Peyer's patch (tissue), 4 donors: Measurements from ENCODE around the gene MRGPRG.

ENCODE experiments used
- CTCF ChIP-seq, 6 experiments: fragments of 450-650 bp in 4 of 6; fragments of 200-600 bp in 2 of 6; sonication (generic) in 1 of 6; IDR thresholded peaks; one replicate each; pipeline ENCODE4 v1.5.1; 2017 to 2019; ENCODE audit warnings: antibody characterized with exemption in 6 of 6, mild to moderate bottlenecking in 3 of 6, moderate library complexity in 1 of 6
- POLR2A ChIP-seq, 2 donors: fragments of 450-650 bp; IDR thresholded peaks; one replicate each; pipeline ENCODE4 v1.5.1; 2017; ENCODE audit warnings: antibody characterized with exemption in 2 of 2, mild to moderate bottlenecking in 2 of 2, moderate library complexity in 2 of 2

- TF ChIP-seq POLR2A (IDR thresholded peaks at IDR 0.05) (no peak), CTCF (IDR thresholded peaks at IDR 0.05) (no peak)
Observed at GRCh38 chr11:3231550-3231850, 12.9 kb upstream of the MRGPRG start.
